T-cell (primary cell): Measurements from ENCODE around the gene GNPTG. TPM values are rescaled to one million over a fixed set of nuclear protein-coding genes. Genes with fewer than 3 reads are reported as not detected.

Experiments used
- ATAC-seq, 4 experiments: fragments of 200-7000 bp in 3 of 4; fragments of 150-1000 bp in 1 of 4; cut with Tn5 transposase; replicated peaks in 1 of 4; 1 replicate in 3 of 4; 2 replicates in 1 of 4; pipeline ENCODE4 v1.10.0; 2021; ENCODE audit warnings: moderate library complexity in 3 of 4, mild to moderate bottlenecking in 2 of 4, moderate number of reproducible peaks in 1 of 4
- CTCF ChIA-PET, 2 donors: fragments of 300-600 bp; sonication (Branson Sonifier 250); formaldehyde crosslinking; loops; one replicate each; lab custom pipeline; 2022; ENCODE audit warnings: antibody characterized with exemption in 2 of 2; lab: Charles Lee
- POLR2A ChIA-PET, 2 donors: fragments of 300-600 bp; sonication (Branson Sonifier 250); formaldehyde crosslinking; loops; one replicate each; lab custom pipeline; 2022; ENCODE audit warnings: antibody characterized with exemption in 2 of 2; lab: Charles Lee
- DNase-seq, 35 experiments: peaks; one replicate each; pipeline versions ENCODE4 v3.0.0 to v3.0.0-alpha.2; 2013 to 2023
- H3K27ac ChIP-seq: one replicate; pipeline ENCODE4 v1.5.1; 2013; ENCODE audit warnings: low read length
- H3K27me3 ChIP-seq, 2 experiments: replicated peaks in 1 of 2; 1 replicate in 1 of 2; 2 replicates in 1 of 2; pipeline versions ENCODE4 v1.6.1 to v1.7.0; 2013; ENCODE audit warnings: low read length in 1 of 2, mixed read lengths in 1 of 2; ENCODE audit not compliant: control insufficient read depth in 2 of 2, insufficient read depth in 2 of 2; ENCODE audit errors: extremely low read depth in 1 of 2
- H3K36me3 ChIP-seq, 2 donors: 1 replicate in 1 of 2; 2 replicates in 1 of 2; pipeline versions ENCODE4 v1.6.1 to v1.7.0; 2013; ENCODE audit warnings: low read length in 1 of 2; ENCODE audit not compliant: control insufficient read depth in 2 of 2, insufficient read depth in 1 of 2; ENCODE audit errors: extremely low read depth in 1 of 2
- H3K4me1 ChIP-seq, 2 experiments: 1 replicate in 1 of 2; 2 replicates in 1 of 2; pipeline versions ENCODE4 v1.6.1 to v1.7.0; 2013; ENCODE audit warnings: low read length in 2 of 2, mixed read lengths in 1 of 2; ENCODE audit not compliant: insufficient read depth in 2 of 2, control insufficient read depth in 1 of 2; ENCODE audit errors: extremely low read depth in 1 of 2
- H3K4me3 ChIP-seq, 2 donors: 1 replicate in 1 of 2; 2 replicates in 1 of 2; pipeline versions ENCODE4 v1.5.1 to v1.7.0; 2013; ENCODE audit warnings: mild to moderate bottlenecking in 2 of 2, low read length in 1 of 2, moderate library complexity in 1 of 2; ENCODE audit not compliant: control insufficient read depth in 1 of 2; ENCODE audit errors: extremely low read depth in 1 of 2
- H3K9me3 ChIP-seq: 2 replicates; pipeline ENCODE4 v1.7.0; 2013
- H3K27ac Mint-ChIP-seq, 2 donors: one replicate each; pipeline ENCODE4 v1.8.0; 2020 to 2021; ENCODE audit warnings: mild to moderate bottlenecking in 2 of 2, mixed read lengths in 2 of 2
- H3K27me3 Mint-ChIP-seq, 2 donors: one replicate each; pipeline ENCODE4 v1.8.0; 2021 to 2022; ENCODE audit warnings: mixed read lengths in 2 of 2
- H3K36me3 Mint-ChIP-seq: one replicate; pipeline ENCODE4 v1.8.0; 2021; ENCODE audit warnings: mixed read lengths
- H3K4me1 Mint-ChIP-seq, 3 donors: one replicate each; pipeline ENCODE4 v1.8.0; 2020 to 2022; ENCODE audit warnings: mixed read lengths in 3 of 3, mild to moderate bottlenecking in 1 of 3
- H3K4me3 Mint-ChIP-seq, 3 donors: one replicate each; pipeline ENCODE4 v1.8.0; 2020 to 2022; ENCODE audit warnings: mild to moderate bottlenecking in 3 of 3, mixed read lengths in 3 of 3, moderate library complexity in 3 of 3
- H3K9me3 Mint-ChIP-seq, 3 donors: one replicate each; pipeline ENCODE4 v1.8.0; 2020 to 2022; ENCODE audit warnings: mixed read lengths in 3 of 3
- WGBS: methylation state at CpG from one replicate; pipeline ENCODE4 v1.1.5; 2013; ENCODE audit warnings: missing lambda C conversion rate; ENCODE audit not compliant: insufficient coverage; 5-methylcytosine and 5-hydroxymethylcytosine counted together
- total RNA-seq, 35 experiments: library from RNA in 6 of 35; stranded (reverse) in 6 of 35; fragments of 120-200 nt in 1 of 35; gene quantifications; one replicate each; pipeline versions ENCODE4 v1.2.1 to v1.2.4 and lab custom pipeline; 2013 to 2026

The GNPTG gene
- total RNA-seq, 5 donors from 2014 or later (not counting 1 experiment from before 2014, with no cell fraction given): 42.6 to 66.5 (median 63.1) TPM

DNA sequence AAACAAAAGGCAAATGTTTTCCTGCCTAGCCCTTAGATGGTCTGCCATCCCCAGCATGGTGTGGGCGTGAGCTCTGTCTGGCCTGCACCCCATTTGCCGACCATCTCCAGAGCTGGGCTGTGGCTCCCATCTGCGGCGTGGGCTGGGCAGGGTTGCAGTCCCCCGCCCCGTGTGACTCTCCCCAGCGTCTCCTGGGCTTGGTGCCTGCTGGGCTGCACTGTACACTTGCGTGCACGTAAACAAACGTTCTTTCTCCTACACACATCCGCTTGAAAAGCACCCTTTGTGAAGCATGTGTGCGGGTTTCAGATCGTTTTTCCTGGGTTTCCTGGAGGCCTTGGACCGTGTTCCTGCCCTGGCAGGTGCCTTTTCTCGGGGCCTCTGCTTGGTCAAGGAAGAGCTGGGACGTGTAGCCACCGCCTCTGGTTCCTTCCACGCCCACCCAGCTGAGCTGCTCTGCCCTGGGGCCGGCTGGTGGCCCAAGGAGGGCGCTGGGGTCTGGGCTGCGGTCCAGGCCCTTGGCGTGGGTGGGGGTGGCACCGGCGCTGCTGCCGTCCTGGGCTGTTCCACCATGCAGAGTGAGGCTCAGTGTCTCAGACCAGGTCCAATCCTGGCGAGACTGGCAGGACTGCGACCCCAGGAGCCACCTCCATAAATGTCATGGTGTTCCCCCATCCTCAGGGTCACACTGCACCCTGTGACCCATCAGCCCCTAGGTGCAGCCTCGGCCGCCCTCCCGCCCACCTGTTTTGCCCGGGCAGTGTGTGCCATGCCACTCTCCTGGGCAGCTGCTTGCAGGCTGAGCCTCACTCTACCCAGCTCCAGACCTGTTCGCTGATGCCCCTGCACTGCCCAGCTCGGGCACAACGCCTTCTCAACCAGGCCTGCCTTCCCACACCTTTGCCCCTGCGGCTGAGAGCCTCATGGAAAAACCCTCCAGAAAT lies 28.2 kb upstream of the GNPTG start:
- no peaks in the 10 kb centered on the region for H3K4me1 ChIP-seq
- ChIA-PET POLR2A (no interaction called here), CTCF (no interaction called here)
- no peak for DNase-seq
- no peaks in the 10 kb centered on the region for H3K4me1 Mint-ChIP-seq
- no peaks in the 10 kb centered on the region for H3K27me3 Mint-ChIP-seq
- no peak overlapping the region for H3K4me3 ChIP-seq
- no peak overlapping the region for H3K4me3 Mint-ChIP-seq
- 95% methylated on average over 32 of the region's 35 CpGs for WGBS
- H3K9me3 Mint-ChIP-seq: no peaks in the 10 kb centered on the region
- H3K27ac Mint-ChIP-seq: no peak overlapping the region
- H3K36me3 Mint-ChIP-seq: peaks cover 24% of the 10 kb centered on the region
- H3K9me3 ChIP-seq: no peaks in the 10 kb centered on the region
- no peak overlapping the region for H3K27ac ChIP-seq
- peak in 1 of 4 experiments; percentile 9 for ATAC-seq
- H3K27me3 ChIP-seq: peaks cover 0 to 4% of the 10 kb centered on the region in 2 experiments
- H3K36me3 ChIP-seq: peaks cover 46 to 56% of the 10 kb centered on the region in 2 donors

DNA sequence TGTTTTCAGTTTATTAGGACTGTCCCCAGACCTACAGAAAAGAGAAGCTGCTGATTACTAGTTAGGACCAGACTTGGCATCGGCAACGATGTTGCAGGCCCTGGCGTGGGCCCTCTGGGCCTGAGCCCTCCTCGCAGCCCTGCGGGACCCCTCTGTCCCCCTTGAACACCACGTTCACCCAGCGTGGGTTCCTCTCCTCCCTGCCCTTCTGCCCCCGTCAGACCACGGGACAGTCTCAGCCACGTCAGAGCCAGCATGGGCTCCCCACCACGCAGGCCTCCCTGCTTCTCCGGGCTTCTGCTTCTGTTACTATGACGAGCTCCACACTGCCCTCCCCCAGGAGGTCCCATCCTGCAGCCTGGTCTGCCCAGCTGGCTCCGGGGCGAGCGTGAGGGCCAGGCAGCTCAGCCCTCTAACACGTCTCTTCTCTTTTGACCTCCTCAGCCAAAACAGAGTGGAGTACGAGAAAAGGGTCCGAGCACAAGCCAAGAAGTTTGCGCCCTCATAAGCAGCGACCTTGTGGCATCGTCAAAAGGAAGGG lies 27.4 kb upstream of the GNPTG start:
- Mint-ChIP-seq H3K4me3 (no peak overlapping the region), H3K27ac (no peak overlapping the region), H3K9me3 (no peaks in the 10 kb centered on the region), H3K4me1 (no peaks in the 10 kb centered on the region), H3K36me3 (peaks cover 22% of the 10 kb centered on the region), H3K27me3 (no peaks in the 10 kb centered on the region)
- Histone ChIP-seq H3K9me3 (no peaks in the 10 kb centered on the region), H3K27ac (no peak overlapping the region), H3K27me3 (peaks cover 0 to 4% of the 10 kb centered on the region in 2 experiments), H3K36me3 (peaks cover 40 to 48% of the 10 kb centered on the region in 2 donors), H3K4me3 (no peak overlapping the region), H3K4me1 (no peaks in the 10 kb centered on the region)
- no peak for DNase-seq
- WGBS: 92% methylated on average over 17 of the region's 22 CpGs
- no peak for ATAC-seq
- ChIA-PET CTCF (no interaction called here), POLR2A (no interaction called here)

DNA sequence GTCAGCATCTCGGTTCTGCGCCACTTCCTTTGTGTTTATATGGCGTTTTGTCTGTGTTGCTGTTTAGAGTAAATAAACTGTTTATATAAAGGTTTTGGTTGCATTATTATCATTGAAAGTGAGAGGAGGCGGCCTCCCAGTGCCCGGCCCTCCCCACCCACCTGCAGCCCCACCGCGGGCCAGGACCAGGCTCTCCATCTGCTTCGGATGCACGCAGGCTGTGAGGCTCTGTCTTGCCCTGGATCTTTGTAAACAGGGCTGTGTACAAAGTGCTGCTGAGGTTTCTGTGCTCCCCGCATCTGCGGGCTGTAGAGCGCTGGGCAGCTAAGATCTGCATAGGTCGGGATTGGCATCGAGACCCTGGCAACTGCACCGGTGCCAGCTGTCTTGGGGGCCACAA lies 26.5 kb upstream of the GNPTG start:
- H3K4me3 Mint-ChIP-seq: no peak overlapping the region
- H3K27ac Mint-ChIP-seq: no peak overlapping the region
- Histone ChIP-seq H3K36me3 (peaks cover 32 to 39% of the 10 kb centered on the region in 2 donors), H3K9me3 (no peaks in the 10 kb centered on the region), H3K4me1 (no peaks in the 10 kb centered on the region), H3K27ac (no peak overlapping the region), H3K27me3 (peaks cover 0 to 8% of the 10 kb centered on the region in 2 experiments), H3K4me3 (no peak overlapping the region)
- H3K9me3 Mint-ChIP-seq: no peaks in the 10 kb centered on the region
- DNase-seq (no peak), ATAC-seq (no peak)
- peaks cover 15% of the 10 kb centered on the region for H3K36me3 Mint-ChIP-seq
- POLR2A ChIA-PET: no interaction called here
- no peaks in the 10 kb centered on the region for H3K27me3 Mint-ChIP-seq
- WGBS: 98% methylated on average over 9 of the region's 15 CpGs
- H3K4me1 Mint-ChIP-seq: no peaks in the 10 kb centered on the region
- CTCF ChIA-PET: no interaction called here

GRCh38 chr16:1325673-1326371 lies 25.9 kb upstream of the GNPTG start:
- Mint-ChIP-seq H3K4me3 (no peak overlapping the region), H3K4me1 (no peaks in the 10 kb centered on the region), H3K9me3 (no peaks in the 10 kb centered on the region), H3K27ac (no peak overlapping the region), H3K36me3 (peaks cover 14% of the 10 kb centered on the region), H3K27me3 (no peaks in the 10 kb centered on the region)
- Histone ChIP-seq H3K9me3 (no peaks in the 10 kb centered on the region), H3K27ac (no peak overlapping the region), H3K4me1 (peaks cover 0 to 4% of the 10 kb centered on the region in 2 experiments), H3K4me3 (no peak overlapping the region), H3K27me3 (peaks cover 0 to 8% of the 10 kb centered on the region in 2 experiments), H3K36me3 (peaks cover 26 to 33% of the 10 kb centered on the region in 2 donors)
- WGBS: 89% methylated on average over 19 of the region's 20 CpGs
- ATAC-seq: no peak
- ChIA-PET CTCF (no interaction called here), POLR2A (no interaction called here)
- no peak for DNase-seq

- peaks cover 26 to 28% of the 10 kb centered on the region in 2 donors for H3K36me3 ChIP-seq
- ATAC-seq (no peak), DNase-seq (no peak)
- H3K27ac ChIP-seq: no peak overlapping the region
- peaks cover 0 to 3% of the 10 kb centered on the region in 2 donors for H3K27me3 Mint-ChIP-seq
- no peak overlapping the region for H3K4me3 Mint-ChIP-seq
- peaks cover 14% of the 10 kb centered on the region for H3K36me3 Mint-ChIP-seq
- peaks cover 3 to 10% of the 10 kb centered on the region in 2 experiments for H3K4me1 ChIP-seq
- POLR2A ChIA-PET: no interaction called here
- no peak overlapping the region for H3K27ac Mint-ChIP-seq
- no peaks in the 10 kb centered on the region for H3K9me3 ChIP-seq
- CTCF ChIA-PET: no interaction called here
- H3K4me1 Mint-ChIP-seq: peaks cover 0 to 3% (median 2%) of the 10 kb centered on the region in 3 donors
- peaks cover 0 to 10% of the 10 kb centered on the region in 2 experiments for H3K27me3 ChIP-seq
- 100% methylated on average over 2 of the region's 17 CpGs for WGBS
- H3K4me3 ChIP-seq: no peak overlapping the region
- no peaks in the 10 kb centered on the region for H3K9me3 Mint-ChIP-seq
These were observed 25.3 kb upstream of the GNPTG start for GRCh38 chr16:1326391-1326790.

DNA sequence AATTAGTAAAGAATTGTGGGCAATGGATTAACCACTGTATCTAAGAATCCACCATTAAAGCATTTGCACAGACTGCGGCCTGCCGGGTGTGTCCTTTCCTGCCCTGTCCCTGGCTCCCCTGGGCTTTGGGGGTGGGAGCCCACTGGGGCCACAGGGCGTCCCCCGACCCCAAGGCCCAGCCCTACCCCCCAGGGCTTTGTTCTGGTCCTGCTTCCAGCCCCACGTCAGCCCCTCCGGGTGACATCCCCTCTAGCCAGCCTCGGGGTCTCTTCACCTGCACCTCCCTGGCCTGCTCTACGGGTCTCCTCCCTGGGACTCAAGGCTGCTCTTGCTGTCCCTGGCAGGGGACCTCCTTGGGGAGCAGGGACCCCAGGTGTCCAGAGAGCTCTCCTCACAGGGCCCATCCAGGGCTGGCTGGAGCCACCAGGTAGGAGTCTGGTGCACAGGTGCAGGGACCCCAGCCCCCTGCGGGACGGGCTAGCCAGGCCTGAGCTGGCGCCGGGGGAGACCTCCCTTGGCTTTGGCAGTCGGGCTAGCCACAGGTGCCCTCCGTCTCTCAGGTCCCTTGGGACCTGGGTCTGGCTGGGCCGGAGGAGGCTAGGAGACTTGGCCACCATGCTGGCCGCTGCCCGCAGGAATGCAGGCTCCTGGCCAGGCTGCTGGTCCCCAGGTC lies 24.6 kb upstream of the GNPTG start:
- WGBS: 92% methylated on average over 15 of the region's 17 CpGs
- Mint-ChIP-seq H3K9me3 (no peaks in the 10 kb centered on the region), H3K4me3 (no peak overlapping the region), H3K27me3 (peaks cover 0 to 8% of the 10 kb centered on the region in 2 donors), H3K4me1 (peaks cover 0 to 10% (median 9%) of the 10 kb centered on the region in 3 donors), H3K36me3 (peaks cover 14% of the 10 kb centered on the region), H3K27ac (no peak overlapping the region)
- CTCF ChIA-PET: no interaction called here
- H3K36me3 ChIP-seq: peaks cover 22% of the 10 kb centered on the region in 2 donors
- ATAC-seq (no peak), DNase-seq (no peak)
- H3K4me1 ChIP-seq: peaks cover 6 to 17% of the 10 kb centered on the region in 2 experiments
- H3K27me3 ChIP-seq: peaks cover 0 to 17% of the 10 kb centered on the region in 2 experiments
- POLR2A ChIA-PET: no interaction called here
- H3K27ac ChIP-seq: no peak overlapping the region
- no peak overlapping the region for H3K4me3 ChIP-seq
- no peaks in the 10 kb centered on the region for H3K9me3 ChIP-seq
